Measurements from ENCODE around the gene GEMIN4. TPM values are rescaled to one million over a fixed set of nuclear protein-coding genes. Genes with fewer than 3 reads are reported as not detected.

GEMIN4 gene
- total and polyA plus RNA-seq, 2 of the 4 experiments (the other 2 are of a cell fraction), result 16.5 to 20.4 TPM

GRCh38 chr17:752002-752619 is at the start of gene GEMIN4 (continued):
- TF ChIP-seq BHLHE40 (IDR thresholded peaks at IDR 0.05; ENCODE audit: low read depth, low read length) (no peak), FOS (IDR thresholded peaks at IDR 0.05; ENCODE audit: low read depth, low read length) (no peak), MXI1 (IDR thresholded peaks at IDR 0.05; ENCODE audit: borderline replicate concordance, low read depth, low read length) (peak; percentile 47; the same call in 1 of the 2 replicates)

GRCh38 chr17:801660-802059 is 49.6 kb upstream of the GEMIN4 start:
- Histone ChIP-seq H2BK15ac (ENCODE audit: low read depth, low read length) (no peak overlapping the region), H3K4me2 (ENCODE audit: low read depth, low read length) (no peak overlapping the region), H3K9me1 (ENCODE audit: insufficient read depth, low read length) (peaks cover 2% of the 10 kb centered on the region; the same call in 1 of the 2 replicates), H4K91ac (ENCODE audit: insufficient read depth, low read depth, low read length) (no peak overlapping the region), H4K20me1 (ENCODE audit: insufficient read depth, low read length) (peaks cover 23% of the 10 kb centered on the region), H3K18ac (ENCODE audit: low read depth, low read length) (no peak overlapping the region), H2BK5ac (ENCODE audit: low read depth, low read length, poor library complexity, severe bottlenecking) (no peak overlapping the region), H2AFZ (replicated peaks; ENCODE audit: low read length, poor library complexity) (no peak overlapping the region), H2BK120ac (ENCODE audit: low read depth, low read length) (no peak overlapping the region), H3K27me3 (ENCODE audit: control insufficient read depth, insufficient read depth, low read length) (no peaks in the 10 kb centered on the region), H3K4me3 (ENCODE audit: insufficient read depth, low read depth, low read length) (no peak overlapping the region), H3K36me3 (ENCODE audit: control insufficient read depth, insufficient read depth, low read length) (peaks cover 69% of the 10 kb centered on the region), H4K5ac (ENCODE audit: low read depth, low read length) (no peak overlapping the region), H3K9ac (ENCODE audit: low read depth, low read length) (no peak overlapping the region), H3K23ac (ENCODE audit: low read depth, low read length) (no peak overlapping the region; the same call in 1 of the 2 replicates), H2AK9ac (replicated peaks; ENCODE audit: low read depth, low read length, poor library complexity) (no peak overlapping the region), H3K56ac (ENCODE audit: extremely low read depth, insufficient read depth, low read length) (no peak overlapping the region), H3K79me1 (ENCODE audit: low read depth in 1 of 2, low read length in 2 of 2) (no peaks in the 10 kb centered on the region; a peak in 1 of 4 replicates), H2AK5ac (ENCODE audit: low read depth, low read length) (no peak overlapping the region), H4K8ac (ENCODE audit: low read depth in 2 of 2, low read length in 2 of 2) (no peak overlapping the region), H3K27ac (ENCODE audit: insufficient read depth, low read length) (no peak overlapping the region), H3K14ac (replicated peaks; ENCODE audit: low read depth, low read length) (no peak overlapping the region), H3K4ac (ENCODE audit: low read depth, low read length) (no peak overlapping the region), H2BK20ac (ENCODE audit: low read depth, low read length) (no peak overlapping the region), H3K4me1 (ENCODE audit: control insufficient read depth, insufficient read depth, low read length) (no peaks in the 10 kb centered on the region), H3K9me3 (ENCODE audit: control insufficient read depth, insufficient read depth, low read length) (no peaks in the 10 kb centered on the region)
- WGBS, 2 experiments (ENCODE audit: extremely low coverage in 2 of 2, insufficient read length in 1 of 2), result 57% methylated on average over 3 of the region's 6 CpGs; no CpG with 5 or more reads in 1 of the 2 experiments
- dilution Hi-C loops (cut with HindIII; ENCODE audit: low sequenced_read_pairs, unreplicated experiment) (no loop called here), intact Hi-C loops (cut with micrococcal nuclease) (no loop called here), in situ Hi-C loops (cut with MboI; ENCODE audit: low sequenced_read_pairs) (no loop called here)
- ChIA-PET POLR2A (ENCODE audit: unreplicated experiment) (interaction anchor here (0.5 kb wide), 1 partner anchor 43 kb away, joined by 3 read pairs; no protein-coding TSS in a partner anchor), CTCF (no interaction called here)
- ATAC-seq (ENCODE audit: low read depth) (no peak), DNase-seq (no peak)
- no TSS peak for BruUV-seq (replicated peaks)
- TF ChIP-seq CTCF (conservative IDR thresholded peaks at IDR 0.05; ENCODE audit: low read depth, low read length) (no peak), BHLHE40 (IDR thresholded peaks at IDR 0.05; ENCODE audit: low read depth, low read length) (no peak)

Data from IMR-90 (cell line).